Body of pancreas (tissue), 4 donors: ENCODE results near the gene ADAMTS2. TPM values are rescaled to one million over a fixed set of nuclear protein-coding genes. Genes with fewer than 3 reads are reported as not detected.
A peak's percentile ranks its signal among the peaks of the same experiment; 100 is the strongest.

Experiments
- ATAC-seq: fragments of 150-250 bp; one replicate; pipeline ENCODE4 v1.9.1; 2016
- DNase-seq, 4 donors: peaks; one replicate each; pipeline ENCODE4 v3.0.0-alpha.2; 2019
- H3K27ac ChIP-seq, 4 donors: fragments of 200-600 bp; sonication (generic); 1 replicate in 3 of 4; 2 replicates in 1 of 4; pipeline versions ENCODE4 v1.5.1 to v1.6.1; 2016 to 2019; ENCODE audit warnings: mild to moderate bottlenecking in 1 of 4, mixed read lengths in 1 of 4, moderate library complexity in 1 of 4
- H3K27me3 ChIP-seq, 2 donors: fragments of 200-600 bp; sonication (generic); one replicate each; pipeline ENCODE4 v1.6.0; 2016; ENCODE audit warnings: mild to moderate bottlenecking in 1 of 2
- H3K36me3 ChIP-seq, 2 donors: fragments of 200-600 bp; sonication (generic); replicated peaks in 1 of 2; 2 replicates each; pipeline ENCODE4 v1.5.1; 2016; ENCODE audit warnings: low read depth in 2 of 2; ENCODE audit not compliant: insufficient read depth in 1 of 2
- H3K4me1 ChIP-seq: fragments of 200-600 bp; sonication (generic); one replicate; pipeline ENCODE4 v1.6.0; 2016
- H3K4me3 ChIP-seq, 2 donors: fragments of 200-600 bp; sonication (generic); 1 replicate in 1 of 2; 2 replicates in 1 of 2; pipeline ENCODE4 v1.5.1; 2016 to 2019
- H3K9me3 ChIP-seq, 3 donors: fragments of 200-600 bp; sonication (generic); 1 replicate in 2 of 3; 2 replicates in 1 of 3; pipeline ENCODE4 v1.5.1; 2016
- CTCF ChIP-seq, 7 experiments: fragments of 450-650 bp in 4 of 7; fragments of 200-600 bp in 3 of 7; sonication (generic) in 3 of 7; IDR thresholded peaks; one replicate each; pipeline ENCODE4 v1.5.1; 2016 to 2019; ENCODE audit warnings: antibody characterized with exemption in 7 of 7
- POLR2A ChIP-seq, 3 donors: fragments of 450-650 bp; IDR thresholded peaks; one replicate each; pipeline ENCODE4 v1.6.1; 2016; ENCODE audit warnings: antibody characterized with exemption in 3 of 3, mild to moderate bottlenecking in 2 of 3
- WGBS, 2 donors: methylation state at CpG; one replicate each; pipeline ENCODE4 v1.1.5; 2017; 5-methylcytosine and 5-hydroxymethylcytosine counted together
- intact Hi-C: fragments of 100-400 bp; cut with DNase I; formaldehyde crosslinking; loops from one replicate; pipeline ENCODE4 v1.15.1; 2023
- total RNA-seq, 2 donors: library from RNA; depleted of rRNA; stranded (reverse); fragments of >200 nt; gene quantifications; one replicate each; pipeline ENCODE4 v1.1.0, GENCODE V29; 2016

ADAMTS2 gene
- total RNA-seq, 2 donors from 2014 or later = 9.1 to 19.1 TPM

- TF ChIP-seq CTCF (IDR thresholded peaks at IDR 0.05) (no peak), POLR2A (IDR thresholded peaks at IDR 0.05) (no peak)
- DNase-seq (peak in 1 of 4 donors; percentile 7), ATAC-seq (no peak)
- Histone ChIP-seq H3K4me3 (no peak overlapping the region), H3K27ac (no peak overlapping the region), H3K27me3 (no peaks in the 10 kb centered on the region), H3K36me3 (no peaks in the 10 kb centered on the region), H3K9me3 (peaks cover 0 to 6% (median 0%) of the 10 kb centered on the region in 3 donors), H3K4me1 (no peaks in the 10 kb centered on the region)
- intact Hi-C loops = no loop called here
- 71 to 72% methylated on average over 22 of the region's 22 CpGs for WGBS, 2 donors
Measured at GRCh38 chr5:179296150-179296821, 49.0 kb downstream of the ADAMTS2 start.

GRCh38 chr5:179295778-179296149 lies 49.5 kb downstream of the ADAMTS2 start:
- H3K9me3 ChIP-seq = peaks cover 0 to 6% (median 0%) of the 10 kb centered on the region in 3 donors
- H3K27me3 ChIP-seq = no peaks in the 10 kb centered on the region
- no peak overlapping the region for H3K4me3 ChIP-seq
- no peak overlapping the region for H3K27ac ChIP-seq
- intact Hi-C loops = no loop called here
- TF ChIP-seq CTCF (IDR thresholded peaks at IDR 0.05) (no peak), POLR2A (IDR thresholded peaks at IDR 0.05) (no peak)
- WGBS, 2 donors = 62 to 66% methylated on average over 8 to 10 of the region's 10 CpGs
- no peaks in the 10 kb centered on the region for H3K4me1 ChIP-seq
- ATAC-seq (no peak), DNase-seq (peak in 1 of 4 donors; percentile 10)
- no peaks in the 10 kb centered on the region for H3K36me3 ChIP-seq

- intact Hi-C loops = no loop called here
- 61 to 64% methylated on average over 15 to 19 of the region's 19 CpGs for WGBS, 2 donors
- H3K27ac ChIP-seq = no peak overlapping the region
Measured at GRCh38 chr5:179294891-179295777, 50.1 kb downstream of the ADAMTS2 start.

GRCh38 chr5:179294131-179294780 lies 51.0 kb downstream of the ADAMTS2 start:
- no peaks in the 10 kb centered on the region for H3K27me3 ChIP-seq
- peaks cover 0 to 6% (median 0%) of the 10 kb centered on the region in 3 donors for H3K9me3 ChIP-seq
- no peak overlapping the region for H3K4me3 ChIP-seq
- TF ChIP-seq POLR2A (IDR thresholded peaks at IDR 0.05) (no peak), CTCF (IDR thresholded peaks at IDR 0.05) (no peak)
- intact Hi-C loops = no loop called here
- ATAC-seq (no peak), DNase-seq (peak in 1 of 4 donors; percentile 3)
- H3K36me3 ChIP-seq = no peaks in the 10 kb centered on the region
- no peaks in the 10 kb centered on the region for H3K4me1 ChIP-seq
- no peak overlapping the region for H3K27ac ChIP-seq
- WGBS, 2 donors = 57 to 67% methylated on average over 4 to 12 of the region's 12 CpGs

More at GRCh38 chr5:179294891-179295777, 50.1 kb downstream of the ADAMTS2 start:
- no peaks in the 10 kb centered on the region for H3K4me1 ChIP-seq
- no peaks in the 10 kb centered on the region for H3K36me3 ChIP-seq
- ATAC-seq (no peak), DNase-seq (peak in 1 of 4 donors; percentile 16)
- H3K27me3 ChIP-seq = no peaks in the 10 kb centered on the region
- TF ChIP-seq CTCF (IDR thresholded peaks at IDR 0.05) (no peak), POLR2A (IDR thresholded peaks at IDR 0.05) (no peak)
- H3K4me3 ChIP-seq = no peak overlapping the region
- H3K9me3 ChIP-seq = peaks cover 0 to 6% (median 0%) of the 10 kb centered on the region in 3 donors
